ENCODE results near the gene C8G. TPM values are rescaled to one million over a fixed set of nuclear protein-coding genes. Genes with fewer than 3 reads are reported as not detected.

Gene C8G
- total RNA-seq, 1 donor from 2014 or later: 3.4 TPM

GRCh38 chr9:136957461-136957860, 12.4 kb downstream of the C8G start:
- no peak for TF ChIP-seq CTCF (IDR thresholded peaks at IDR 0.05)
- ChIA-PET POLR2A (no interaction called here), CTCF (no interaction called here)
- DNase-seq (no peak), ATAC-seq (ENCODE audit: low read depth) (no peak)
- Mint-ChIP-seq H3K27me3 (peaks cover 2% of the 10 kb centered on the region), H3K9me3 (no peaks in the 10 kb centered on the region), H3K4me3 (no peak overlapping the region), H3K27ac (no peak overlapping the region), H3K36me3 (ENCODE audit: low read depth) (no peaks in the 10 kb centered on the region), H3K4me1 (no peaks in the 10 kb centered on the region)
- intact Hi-C loops (cut with micrococcal nuclease): no loop called here

GRCh38 chr9:136957901-136958300, 12.9 kb downstream of the C8G start:
- DNase-seq (no peak), ATAC-seq (ENCODE audit: low read depth) (no peak)
- Mint-ChIP-seq H3K4me3 (no peak overlapping the region), H3K27me3 (peaks cover 2% of the 10 kb centered on the region), H3K27ac (no peak overlapping the region), H3K36me3 (ENCODE audit: low read depth) (no peaks in the 10 kb centered on the region), H3K4me1 (no peaks in the 10 kb centered on the region), H3K9me3 (no peaks in the 10 kb centered on the region)
- TF ChIP-seq CTCF (IDR thresholded peaks at IDR 0.05): no peak
- ChIA-PET POLR2A (interaction anchor here (0.6 kb wide), 1 partner anchor 177 kb away, joined by 4 read pairs; no protein-coding TSS in a partner anchor), CTCF (no interaction called here)
- intact Hi-C loops (cut with micrococcal nuclease): no loop called here

GRCh38 chr9:136958473-136958872, 13.4 kb downstream of the C8G start:
- ATAC-seq (ENCODE audit: low read depth): no peak
- H3K4me1 Mint-ChIP-seq: no peaks in the 10 kb centered on the region
- intact Hi-C loops (cut with micrococcal nuclease): no loop called here
- peaks cover 2% of the 10 kb centered on the region for H3K27me3 Mint-ChIP-seq
- POLR2A ChIA-PET: interaction anchor here (0.6 kb wide), 1 partner anchor 176 kb away, joined by 4 read pairs; no protein-coding TSS in a partner anchor
- H3K27ac Mint-ChIP-seq: no peak overlapping the region
- no peaks in the 10 kb centered on the region for H3K36me3 Mint-ChIP-seq (ENCODE audit: low read depth)
- DNase-seq: no peak
- CTCF ChIA-PET: no interaction called here
- H3K9me3 Mint-ChIP-seq: no peaks in the 10 kb centered on the region
- no peak overlapping the region for H3K4me3 Mint-ChIP-seq
- TF ChIP-seq CTCF (IDR thresholded peaks at IDR 0.05): no peak

- H3K4me3 Mint-ChIP-seq: no peak overlapping the region
- no peak overlapping the region for H3K27ac Mint-ChIP-seq
- intact Hi-C loops (cut with micrococcal nuclease): no loop called here
Measured at GRCh38 chr9:136958898-136959850, 14.1 kb downstream of the C8G start.

More at GRCh38 chr9:136958898-136959850, 14.1 kb downstream of the C8G start:
- ATAC-seq (ENCODE audit: low read depth) (no peak), DNase-seq (no peak)
- peaks cover 2% of the 10 kb centered on the region for H3K27me3 Mint-ChIP-seq
- H3K4me1 Mint-ChIP-seq: no peaks in the 10 kb centered on the region
- no peaks in the 10 kb centered on the region for H3K9me3 Mint-ChIP-seq
- TF ChIP-seq CTCF (IDR thresholded peaks at IDR 0.05): no peak
- H3K36me3 Mint-ChIP-seq (ENCODE audit: low read depth): no peaks in the 10 kb centered on the region
- POLR2A ChIA-PET: no interaction called here
- CTCF ChIA-PET: no interaction called here
